ENCODE results near the gene KPRP.

The KPRP gene

DNA sequence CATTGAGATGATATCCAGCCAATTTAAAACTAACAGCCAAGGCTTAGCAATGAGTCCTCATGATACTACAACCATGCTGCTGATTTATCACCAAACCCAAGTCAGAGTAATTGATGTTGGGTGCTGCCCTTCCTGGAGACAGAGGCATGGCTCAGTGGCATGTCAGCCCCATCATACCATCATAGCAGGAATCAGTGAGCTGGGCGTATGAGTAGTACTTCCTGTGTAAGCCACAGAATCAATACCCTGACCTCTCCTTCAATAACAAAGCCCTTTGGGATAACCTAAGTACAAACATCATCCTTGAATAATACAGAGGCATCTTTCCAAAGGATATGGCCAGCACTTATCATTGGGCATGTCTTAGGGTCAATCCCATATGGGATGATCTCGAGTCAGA lies 25.3 kb downstream of the KPRP start:
- H3K4me3 ChIP-seq (ENCODE audit: low read depth, low read length) = no peak overlapping the region
- DNase-seq (ENCODE audit: low read depth) = no peak
- TF ChIP-seq, protein P1, sequence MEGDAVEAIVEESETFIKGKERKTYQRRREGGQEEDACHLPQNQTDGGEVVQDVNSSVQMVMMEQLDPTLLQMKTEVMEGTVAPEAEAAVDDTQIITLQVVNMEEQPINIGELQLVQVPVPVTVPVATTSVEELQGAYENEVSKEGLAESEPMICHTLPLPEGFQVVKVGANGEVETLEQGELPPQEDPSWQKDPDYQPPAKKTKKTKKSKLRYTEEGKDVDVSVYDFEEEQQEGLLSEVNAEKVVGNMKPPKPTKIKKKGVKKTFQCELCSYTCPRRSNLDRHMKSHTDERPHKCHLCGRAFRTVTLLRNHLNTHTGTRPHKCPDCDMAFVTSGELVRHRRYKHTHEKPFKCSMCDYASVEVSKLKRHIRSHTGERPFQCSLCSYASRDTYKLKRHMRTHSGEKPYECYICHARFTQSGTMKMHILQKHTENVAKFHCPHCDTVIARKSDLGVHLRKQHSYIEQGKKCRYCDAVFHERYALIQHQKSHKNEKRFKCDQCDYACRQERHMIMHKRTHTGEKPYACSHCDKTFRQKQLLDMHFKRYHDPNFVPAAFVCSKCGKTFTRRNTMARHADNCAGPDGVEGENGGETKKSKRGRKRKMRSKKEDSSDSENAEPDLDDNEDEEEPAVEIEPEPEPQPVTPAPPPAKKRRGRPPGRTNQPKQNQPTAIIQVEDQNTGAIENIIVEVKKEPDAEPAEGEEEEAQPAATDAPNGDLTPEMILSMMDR (IDR thresholded peaks at IDR 0.05; ENCODE audit: control insufficient read depth, extremely low read depth, insufficient read depth) = no peak

DNA sequence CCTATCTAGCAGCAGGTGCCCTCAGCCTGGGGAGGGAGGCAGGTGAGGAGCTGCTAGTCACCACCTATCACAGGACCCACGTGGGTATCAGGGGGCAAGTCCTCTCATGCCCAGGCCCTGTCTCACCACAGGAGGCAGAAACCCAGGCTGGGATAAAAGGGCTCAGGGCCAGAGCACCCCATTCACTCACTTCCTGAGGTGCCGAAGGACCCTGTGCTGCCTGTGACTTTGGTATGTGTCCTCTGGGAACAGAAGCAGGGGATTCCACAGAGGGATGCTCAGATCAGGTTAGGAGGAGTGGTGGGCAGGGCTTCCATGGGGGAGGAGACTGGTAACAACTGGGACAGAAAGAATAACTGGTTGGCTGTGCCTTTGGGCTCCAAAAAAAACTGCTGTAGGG lies 28.3 kb downstream of the KPRP start, which contains the start of gene LCE1E:
Gene LCE1E, plus strand, starts transcription at position 181 of the 400 bp plus-strand sequence. CDS start 1,043 bp downstream, outside the sequence.
- DNase-seq (ENCODE audit: low read depth) = no peak
- H3K4me3 ChIP-seq (ENCODE audit: low read depth, low read length) = no peak within 1 kb of the TSS

DNA sequence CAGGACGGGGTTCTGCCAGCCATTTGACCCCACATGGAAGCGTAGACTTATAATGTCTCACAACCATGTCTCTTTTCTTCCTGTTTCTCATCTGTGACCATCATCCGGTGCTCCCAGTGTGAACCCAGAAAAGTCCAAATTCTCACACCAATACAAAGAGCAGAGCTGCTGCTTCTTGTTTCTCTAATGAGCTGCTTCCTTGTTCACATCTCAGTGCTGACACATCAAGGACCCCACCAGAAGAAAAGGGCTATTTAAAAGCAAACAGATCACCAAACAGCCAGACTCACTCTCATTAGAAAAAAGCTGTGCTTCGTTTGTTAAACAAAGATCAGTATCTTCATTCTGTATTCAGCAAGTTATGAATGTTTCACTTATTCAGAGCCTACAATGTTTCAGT lies 37.9 kb downstream of the KPRP start:
- DNase-seq (ENCODE audit: low read depth) = no peak
- TF ChIP-seq, protein P1 (IDR thresholded peaks at IDR 0.05; ENCODE audit: control insufficient read depth, extremely low read depth, insufficient read depth) = no peak
- no peak overlapping the region for H3K4me3 ChIP-seq (ENCODE audit: low read depth, low read length)

More for the DNA sequence above, 28.3 kb downstream of the KPRP start, which contains the start of gene LCE1E:
- TF ChIP-seq, protein P1 (IDR thresholded peaks at IDR 0.05; ENCODE audit: control insufficient read depth, extremely low read depth, insufficient read depth) = no peak

GRCh38 chr1:152796421-152796820 lies 38.6 kb downstream of the KPRP start, which contains the start of gene LCE1D:
LCE1D (plus strand) TSS chr1:152796721; CDS start chr1:152797795, 1,074 bp downstream.
- TF ChIP-seq, protein P1 (IDR thresholded peaks at IDR 0.05; ENCODE audit: control insufficient read depth, extremely low read depth, insufficient read depth) = no peak
- DNase-seq (ENCODE audit: low read depth) = no peak
- H3K4me3 ChIP-seq (ENCODE audit: low read depth, low read length) = no peak within 1 kb of the TSS

DNA sequence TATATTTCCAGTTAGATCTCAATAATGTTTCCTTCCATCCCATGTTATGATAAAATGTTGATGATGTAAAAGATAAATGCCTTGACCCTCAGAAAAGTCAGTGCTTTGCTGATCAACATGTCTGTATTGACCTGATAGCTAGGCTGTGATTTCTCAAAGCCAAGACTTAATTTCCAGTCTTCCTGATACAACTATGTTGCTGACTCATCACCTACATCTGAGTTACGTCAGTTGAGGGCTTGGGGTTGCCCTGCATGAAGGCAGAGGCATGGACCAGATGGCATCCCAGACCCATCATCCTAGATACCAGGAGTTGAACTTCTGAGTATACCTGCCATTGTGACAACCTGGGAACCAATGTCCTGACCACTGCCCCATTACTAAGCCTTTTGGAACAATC lies 43.5 kb downstream of the KPRP start:
- no peak overlapping the region for H3K4me3 ChIP-seq (ENCODE audit: low read depth, low read length)
- TF ChIP-seq, protein P1 (IDR thresholded peaks at IDR 0.05; ENCODE audit: control insufficient read depth, extremely low read depth, insufficient read depth) = no peak
- DNase-seq (ENCODE audit: low read depth) = no peak

GRCh38 chr1:152806576-152806975 lies 48.8 kb downstream of the KPRP start, which contains the start of gene LCE1C:
LCE1C (minus strand) TSS chr1:152806651; CDS start chr1:152805478, 1,173 bp downstream.
- TF ChIP-seq, protein P1 (IDR thresholded peaks at IDR 0.05; ENCODE audit: control insufficient read depth, extremely low read depth, insufficient read depth) = no peak
- no peak for DNase-seq (ENCODE audit: low read depth)
- no peak within 1 kb of the TSS for H3K4me3 ChIP-seq (ENCODE audit: low read depth, low read length)

GRCh38 chr1:152811050-152811449 lies 53.2 kb downstream of the KPRP start:
- DNase-seq (ENCODE audit: low read depth) = no peak
- H3K4me3 ChIP-seq (ENCODE audit: low read depth, low read length) = no peak overlapping the region
- TF ChIP-seq, protein P1 (IDR thresholded peaks at IDR 0.05; ENCODE audit: control insufficient read depth, extremely low read depth, insufficient read depth) = no peak
